Mesothelial cell of epicardium (in vitro differentiated cells): Measurements from ENCODE around the gene TTC8. TPM values are rescaled to one million over a fixed set of nuclear protein-coding genes. Genes with fewer than 3 reads are reported as not detected.

Source experiments
- DNase-seq, 2 experiments: peaks; one replicate each; pipeline ENCODE4 v3.0.0; 2021; ENCODE audit warnings: low spot score in 2 of 2; ENCODE audit not compliant: unreplicated experiment in 2 of 2
- H3K27ac Mint-ChIP-seq: 2 replicates; pipeline ENCODE4 v1.8.0; 2021; ENCODE audit warnings: mixed read lengths
- H3K27me3 Mint-ChIP-seq: 2 replicates; pipeline ENCODE4 v1.8.0; 2021; ENCODE audit warnings: low read depth, mixed read lengths
- H3K36me3 Mint-ChIP-seq: 2 replicates; pipeline ENCODE4 v1.8.0; 2021; ENCODE audit warnings: mixed read lengths
- H3K4me1 Mint-ChIP-seq: 2 replicates; pipeline ENCODE4 v1.8.0; 2021; ENCODE audit warnings: mixed read lengths
- H3K4me3 Mint-ChIP-seq: 2 replicates; pipeline ENCODE4 v1.8.0; 2021; ENCODE audit warnings: mild to moderate bottlenecking, moderate library complexity, mixed read lengths
- H3K9me3 Mint-ChIP-seq: 2 replicates; pipeline ENCODE4 v1.8.0; 2021; ENCODE audit warnings: mixed read lengths
- total RNA-seq: library from RNA; stranded (reverse); gene quantifications from 3 replicates; pipeline ENCODE4 v1.2.1, GENCODE V29; 2021
- TF ChIP-seq, protein P1 (sequence below): fragments of 200-600 bp; sonication (generic); IDR thresholded peaks from one replicate; pipeline ENCODE4 v1.5.0; 2021; ENCODE audit warnings: antibody characterized with exemption; ENCODE audit not compliant: unreplicated experiment

Gene TTC8
- total RNA-seq, 1 donor from 2014 or later: 29.0 TPM

DNA sequence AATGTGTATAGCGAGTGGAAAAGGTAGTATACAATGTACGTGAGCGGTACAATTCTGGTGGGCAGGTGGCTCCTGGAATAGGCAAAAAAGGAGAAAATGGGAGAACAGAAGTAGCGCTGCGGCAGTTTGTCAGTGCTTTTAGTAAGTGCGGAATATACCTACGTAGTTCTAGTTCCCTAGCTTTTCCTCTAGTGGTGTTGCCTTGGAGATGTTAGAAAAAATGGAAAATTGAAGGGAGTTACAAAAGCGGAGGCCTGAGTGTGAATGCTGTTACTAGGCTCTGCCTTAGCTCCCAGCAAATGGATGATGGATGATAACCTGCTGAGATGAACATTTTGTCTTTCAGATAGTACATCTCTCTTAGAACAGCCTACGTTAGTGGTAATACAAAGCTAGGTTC lies 1.1 kb downstream of the TTC8 start:
- H3K36me3 Mint-ChIP-seq: no peaks in the 10 kb centered on the region
- H3K4me1 Mint-ChIP-seq: peaks cover 37% of the 10 kb centered on the region
- no peaks in the 10 kb centered on the region for H3K9me3 Mint-ChIP-seq
- H3K27ac Mint-ChIP-seq: peak overlapping the region; percentile 99
- H3K4me3 Mint-ChIP-seq: peak overlapping the region; percentile 79
- TF ChIP-seq, protein P1, sequence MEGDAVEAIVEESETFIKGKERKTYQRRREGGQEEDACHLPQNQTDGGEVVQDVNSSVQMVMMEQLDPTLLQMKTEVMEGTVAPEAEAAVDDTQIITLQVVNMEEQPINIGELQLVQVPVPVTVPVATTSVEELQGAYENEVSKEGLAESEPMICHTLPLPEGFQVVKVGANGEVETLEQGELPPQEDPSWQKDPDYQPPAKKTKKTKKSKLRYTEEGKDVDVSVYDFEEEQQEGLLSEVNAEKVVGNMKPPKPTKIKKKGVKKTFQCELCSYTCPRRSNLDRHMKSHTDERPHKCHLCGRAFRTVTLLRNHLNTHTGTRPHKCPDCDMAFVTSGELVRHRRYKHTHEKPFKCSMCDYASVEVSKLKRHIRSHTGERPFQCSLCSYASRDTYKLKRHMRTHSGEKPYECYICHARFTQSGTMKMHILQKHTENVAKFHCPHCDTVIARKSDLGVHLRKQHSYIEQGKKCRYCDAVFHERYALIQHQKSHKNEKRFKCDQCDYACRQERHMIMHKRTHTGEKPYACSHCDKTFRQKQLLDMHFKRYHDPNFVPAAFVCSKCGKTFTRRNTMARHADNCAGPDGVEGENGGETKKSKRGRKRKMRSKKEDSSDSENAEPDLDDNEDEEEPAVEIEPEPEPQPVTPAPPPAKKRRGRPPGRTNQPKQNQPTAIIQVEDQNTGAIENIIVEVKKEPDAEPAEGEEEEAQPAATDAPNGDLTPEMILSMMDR: no peak
- no peaks in the 10 kb centered on the region for H3K27me3 Mint-ChIP-seq
- no peak for DNase-seq

DNA sequence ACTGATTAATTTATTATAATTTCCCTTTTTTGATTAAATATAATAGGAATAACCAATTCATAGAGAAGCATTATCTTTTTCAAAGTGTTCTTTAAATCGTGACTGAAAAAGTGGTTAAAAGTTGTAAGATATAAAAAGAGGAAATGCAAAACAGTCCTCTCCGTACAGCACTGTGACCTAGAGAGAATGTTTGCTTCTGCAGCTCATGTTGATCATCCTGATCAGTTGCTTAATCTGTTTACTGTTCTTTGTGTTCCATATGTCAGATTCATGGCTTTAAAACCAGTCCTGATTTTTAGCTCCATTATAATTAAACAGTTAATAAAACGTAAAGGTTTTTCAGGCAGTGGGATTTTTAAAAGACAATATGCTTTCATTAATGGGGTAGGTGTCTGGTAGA lies 4.7 kb downstream of the TTC8 start:
- H3K36me3 Mint-ChIP-seq: peaks cover 10% of the 10 kb centered on the region
- H3K4me3 Mint-ChIP-seq: no peak overlapping the region
- no peaks in the 10 kb centered on the region for H3K27me3 Mint-ChIP-seq
- DNase-seq: no peak
- TF ChIP-seq, protein P1: no peak
- H3K4me1 Mint-ChIP-seq: peaks cover 48% of the 10 kb centered on the region
- no peaks in the 10 kb centered on the region for H3K9me3 Mint-ChIP-seq
- no peak overlapping the region for H3K27ac Mint-ChIP-seq

DNA sequence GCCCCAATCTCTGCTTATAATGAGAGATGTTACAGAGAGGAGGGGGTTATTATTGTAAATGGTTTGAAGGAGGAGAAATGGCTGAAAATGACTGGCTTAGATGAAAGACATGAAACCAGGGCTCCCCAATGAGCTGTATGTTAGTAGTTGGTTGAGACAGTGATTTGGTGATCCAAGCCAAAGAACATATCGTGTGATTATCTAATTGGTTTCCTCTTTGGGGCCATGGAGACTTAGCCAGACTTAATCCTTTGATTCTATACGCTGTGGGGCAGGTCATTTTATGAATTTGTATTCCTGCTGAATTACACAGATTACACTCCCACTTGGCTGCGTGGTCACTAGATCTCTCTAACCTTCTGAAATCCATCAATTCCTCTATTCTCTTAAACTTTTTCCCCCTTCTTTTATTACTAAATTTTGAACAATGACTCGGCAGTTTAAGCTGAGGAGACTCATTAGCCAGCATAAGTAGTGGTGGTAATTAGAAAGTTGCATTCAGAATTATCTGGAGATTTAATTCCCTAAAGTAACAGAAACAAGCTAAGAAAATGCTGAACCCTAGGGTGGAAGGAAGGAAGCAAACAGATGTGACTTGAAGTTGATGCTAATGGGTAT lies 5.3 kb downstream of the TTC8 start:
- TF ChIP-seq, protein P1: no peak

DNA sequence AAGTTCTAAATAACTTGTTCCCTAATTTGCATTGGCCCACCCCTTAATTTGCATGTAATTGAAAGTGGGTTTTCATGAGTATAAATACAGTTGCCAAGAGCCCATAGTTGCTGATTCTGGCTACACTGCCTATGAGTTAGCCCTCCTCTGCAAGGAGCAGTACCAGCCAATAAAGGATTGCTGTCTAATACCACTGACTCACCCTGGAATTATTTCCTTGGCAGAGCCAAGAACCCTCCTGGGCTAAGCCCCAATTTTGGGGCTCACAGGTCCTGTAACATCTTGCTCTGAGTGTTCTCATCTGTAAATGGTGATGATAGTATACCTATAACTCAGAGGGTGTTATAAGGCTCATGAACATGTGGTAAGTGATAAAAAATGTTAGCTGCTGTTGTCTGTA lies 6.8 kb downstream of the TTC8 start:
- H3K4me3 Mint-ChIP-seq: no peak overlapping the region
- TF ChIP-seq, protein P1: no peak
- no peaks in the 10 kb centered on the region for H3K27me3 Mint-ChIP-seq
- H3K4me1 Mint-ChIP-seq: peaks cover 55% of the 10 kb centered on the region
- no peak for DNase-seq
- H3K9me3 Mint-ChIP-seq: no peaks in the 10 kb centered on the region
- H3K27ac Mint-ChIP-seq: no peak overlapping the region
- H3K36me3 Mint-ChIP-seq: peaks cover 10% of the 10 kb centered on the region

More for the DNA sequence above, 5.3 kb downstream of the TTC8 start:
- H3K4me3 Mint-ChIP-seq: no peak overlapping the region
- no peaks in the 10 kb centered on the region for H3K27me3 Mint-ChIP-seq
- no peak overlapping the region for H3K27ac Mint-ChIP-seq
- peaks cover 10% of the 10 kb centered on the region for H3K36me3 Mint-ChIP-seq
- no peaks in the 10 kb centered on the region for H3K9me3 Mint-ChIP-seq
- peaks cover 54% of the 10 kb centered on the region for H3K4me1 Mint-ChIP-seq
- DNase-seq: no peak

DNA sequence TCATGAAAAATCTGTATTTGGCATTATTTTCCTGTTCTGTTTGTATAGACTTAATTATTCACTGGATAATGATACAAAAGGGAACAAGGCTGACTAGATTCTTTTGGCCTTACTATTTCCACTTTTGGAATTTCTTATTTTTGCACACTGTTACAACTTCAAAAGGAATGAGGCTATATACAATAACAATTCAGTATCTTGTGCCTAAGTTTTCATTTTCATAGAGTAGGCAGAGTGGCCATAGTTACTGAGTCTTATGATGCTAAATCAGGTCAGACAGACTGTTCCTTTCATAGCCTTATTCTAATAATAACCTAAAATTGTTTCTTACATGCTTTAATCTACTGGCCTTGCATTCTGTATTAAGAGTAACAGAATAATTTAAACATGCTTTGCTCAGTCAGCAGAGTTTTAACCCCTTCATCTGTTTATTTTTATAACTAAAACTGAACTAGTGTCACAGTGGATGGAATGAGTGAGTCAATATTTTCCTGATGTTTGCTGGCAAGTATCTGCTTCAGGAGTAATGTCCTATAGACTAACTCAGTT lies 10.5 kb downstream of the TTC8 start:
- Mint-ChIP-seq H3K9me3 (no peaks in the 10 kb centered on the region), H3K4me1 (peaks cover 41% of the 10 kb centered on the region), H3K27ac (peak overlapping the region; percentile 66), H3K27me3 (no peaks in the 10 kb centered on the region), H3K36me3 (peaks cover 12% of the 10 kb centered on the region), H3K4me3 (no peak overlapping the region)
- DNase-seq: no peak
- TF ChIP-seq, protein P1: no peak

DNA sequence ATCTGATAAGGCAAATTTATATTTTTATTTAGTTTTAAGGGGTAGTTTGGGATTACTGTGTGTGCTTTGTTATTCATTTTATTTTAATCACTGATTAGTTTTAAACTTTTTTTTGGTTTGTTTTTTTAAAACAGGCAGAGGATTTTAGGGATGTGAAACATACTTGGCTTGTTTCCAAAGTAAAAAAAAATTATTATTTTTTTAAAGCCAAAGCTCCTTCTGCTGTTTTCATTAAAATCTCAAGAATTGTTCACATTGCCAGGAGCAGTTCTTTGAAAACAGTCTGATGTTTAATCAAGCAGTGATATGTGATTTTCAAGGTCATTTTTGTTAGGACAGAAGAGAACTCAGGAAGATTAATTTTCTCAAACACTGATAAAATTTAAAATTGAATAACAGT lies 11.2 kb downstream of the TTC8 start:
- H3K4me1 Mint-ChIP-seq: peaks cover 38% of the 10 kb centered on the region
- DNase-seq: no peak
- peaks cover 14% of the 10 kb centered on the region for H3K36me3 Mint-ChIP-seq
- no peaks in the 10 kb centered on the region for H3K27me3 Mint-ChIP-seq
- no peak overlapping the region for H3K4me3 Mint-ChIP-seq
- H3K27ac Mint-ChIP-seq: peak overlapping the region; percentile 71
- TF ChIP-seq, protein P1: no peak
- H3K9me3 Mint-ChIP-seq: no peaks in the 10 kb centered on the region
